Inferior parietal cortex (tissue), 1 donor: ENCODE measurements around the gene GPR156.
"Not testable (repeated sequence)": the region's sequence is repeated elsewhere in the genome, so short reads cannot be mapped to it uniquely, and the experiment has no call there.

Experiments
- DNase-seq: peaks from one replicate; pipeline ENCODE4 v3.0.0-alpha.2; 2016; ENCODE audit errors: extremely low spot score

Gene GPR156

GRCh38 chr3:120161902-120162301 is 123.1 kb downstream of the GPR156 start:
- DNase-seq = no peak

- DNase-seq = no peak
These were observed 125.0 kb downstream of the GPR156 start for GRCh38 chr3:120160050-120160449.

- DNase-seq = no peak
These were observed 127.3 kb downstream of the GPR156 start for GRCh38 chr3:120157681-120158080.

- no peak for DNase-seq
These were observed 127.9 kb downstream of the GPR156 start for GRCh38 chr3:120157113-120157512.

- no peak for DNase-seq
These were observed 128.3 kb downstream of the GPR156 start for GRCh38 chr3:120156699-120157098.

- not testable (repeated sequence) for DNase-seq
These were observed 129.3 kb downstream of the GPR156 start for GRCh38 chr3:120155694-120156093.

- no peak for DNase-seq
These were observed 129.9 kb downstream of the GPR156 start for GRCh38 chr3:120155108-120155507.

- DNase-seq = no peak
These were observed 131.7 kb downstream of the GPR156 start for GRCh38 chr3:120153294-120153693.

- no peak for DNase-seq
These were observed 133.2 kb downstream of the GPR156 start for GRCh38 chr3:120151791-120152190.

GRCh38 chr3:120148187-120148949 is 136.7 kb downstream of the GPR156 start:
- DNase-seq = no peak

GRCh38 chr3:120147072-120147871 is 137.8 kb downstream of the GPR156 start:
- no peak for DNase-seq

GRCh38 chr3:120145542-120146285 is 139.3 kb downstream of the GPR156 start:
- DNase-seq = no peak

GRCh38 chr3:120144267-120144666 is 140.8 kb downstream of the GPR156 start:
- no peak for DNase-seq

- no peak for DNase-seq
These were observed 141.3 kb downstream of the GPR156 start for GRCh38 chr3:120143676-120144075.

GRCh38 chr3:120142236-120142635 is 142.8 kb downstream of the GPR156 start:
- no peak for DNase-seq

GRCh38 chr3:120140098-120140742 is 144.8 kb downstream of the GPR156 start:
- DNase-seq = no peak

- DNase-seq = no peak
These were observed 145.9 kb downstream of the GPR156 start for GRCh38 chr3:120139140-120139539.

- no peak for DNase-seq
These were observed 147.5 kb downstream of the GPR156 start for GRCh38 chr3:120137548-120137947.

GRCh38 chr3:120130656-120131055 is 154.4 kb downstream of the GPR156 start:
- no peak for DNase-seq

- no peak for DNase-seq
These were observed 155.1 kb downstream of the GPR156 start for GRCh38 chr3:120129718-120130513.

- DNase-seq = no peak
These were observed 156.0 kb downstream of the GPR156 start for GRCh38 chr3:120129051-120129450.
